ENCODE data around the gene ZSWIM6.
"Not testable (repeated sequence)": the region's sequence is repeated elsewhere in the genome, so short reads cannot be mapped to it uniquely, and the experiment has no call there.

Gene ZSWIM6

GRCh38 chr5:61407706-61408270 is 75.7 kb downstream of the ZSWIM6 start:
- DNase-seq (ENCODE audit: low read depth): no peak

- peak; percentile 98 for DNase-seq (ENCODE audit: low read depth)
Observed at GRCh38 chr5:61408476-61409168, 76.6 kb downstream of the ZSWIM6 start.

- DNase-seq (ENCODE audit: low read depth): no peak
Observed at GRCh38 chr5:61409568-61409967, 77.5 kb downstream of the ZSWIM6 start.

GRCh38 chr5:61410811-61411210 is 78.8 kb downstream of the ZSWIM6 start:
- DNase-seq (ENCODE audit: low read depth): no peak

- DNase-seq (ENCODE audit: low read depth): no peak
Observed at GRCh38 chr5:61412361-61412760, 80.3 kb downstream of the ZSWIM6 start.

- DNase-seq (ENCODE audit: low read depth): not testable (repeated sequence)
Observed at GRCh38 chr5:61413205-61413604, 81.1 kb downstream of the ZSWIM6 start.

GRCh38 chr5:61414806-61415205 is 82.7 kb downstream of the ZSWIM6 start:
- no peak for DNase-seq (ENCODE audit: low read depth)

- no peak for DNase-seq (ENCODE audit: low read depth)
Observed at GRCh38 chr5:61416010-61416409, 84.0 kb downstream of the ZSWIM6 start.

GRCh38 chr5:61416420-61416819 is 84.4 kb downstream of the ZSWIM6 start:
- no peak for DNase-seq (ENCODE audit: low read depth)

GRCh38 chr5:61417340-61417739 is 85.3 kb downstream of the ZSWIM6 start:
- DNase-seq (ENCODE audit: low read depth): no peak

- no peak for DNase-seq (ENCODE audit: low read depth)
Observed at GRCh38 chr5:61417851-61418250, 85.8 kb downstream of the ZSWIM6 start.

GRCh38 chr5:61419106-61419505 is 87.0 kb downstream of the ZSWIM6 start:
- DNase-seq (ENCODE audit: low read depth): no peak

GRCh38 chr5:61420016-61420415 is 88.0 kb downstream of the ZSWIM6 start:
- DNase-seq (ENCODE audit: low read depth): no peak

GRCh38 chr5:61421262-61421661 is 89.2 kb downstream of the ZSWIM6 start:
- DNase-seq (ENCODE audit: low read depth): not testable (repeated sequence)

GRCh38 chr5:61423487-61424145 is 91.6 kb downstream of the ZSWIM6 start:
- DNase-seq (ENCODE audit: low read depth): no peak

GRCh38 chr5:61425918-61426317 is 93.9 kb downstream of the ZSWIM6 start:
- DNase-seq (ENCODE audit: low read depth): no peak

- no peak for DNase-seq (ENCODE audit: low read depth)
Observed at GRCh38 chr5:61429906-61430305, 97.8 kb downstream of the ZSWIM6 start.

GRCh38 chr5:61431923-61432620 is 100.0 kb downstream of the ZSWIM6 start:
- no peak for DNase-seq (ENCODE audit: low read depth)

- DNase-seq (ENCODE audit: low read depth): no peak
Observed at GRCh38 chr5:61435368-61435767, 103.3 kb downstream of the ZSWIM6 start.

- no peak for DNase-seq (ENCODE audit: low read depth)
Observed at GRCh38 chr5:61438298-61438970, 106.4 kb downstream of the ZSWIM6 start.

- no peak for DNase-seq (ENCODE audit: low read depth)
Observed at GRCh38 chr5:61440086-61440485, 108.0 kb downstream of the ZSWIM6 start.

- no peak for DNase-seq (ENCODE audit: low read depth)
Observed at GRCh38 chr5:61440596-61440995, 108.5 kb downstream of the ZSWIM6 start.

Data from T-helper 22 cell (primary cell).